OCI-LY7 (cell line): ENCODE measurements around the gene MRPL50. TPM values are rescaled to one million over a fixed set of nuclear protein-coding genes. Genes with fewer than 3 reads are reported as not detected.

ENCODE experiments used
- BruUV-seq: library from RNA; stranded (reverse); fragments of 400-500 nt; replicated peaks from 2 replicates; lab custom pipeline; 2021; lab: Mats Ljungman, UMichigan
- CTCF ChIA-PET: fragments of 300-600 bp; sonication (Branson Sonifier 250); formaldehyde crosslinking; loops from one replicate; lab custom pipeline; 2022; ENCODE audit warnings: antibody characterized with exemption; ENCODE audit not compliant: unreplicated experiment; lab: Charles Lee
- POLR2A ChIA-PET: fragments of 300-600 bp; sonication (Branson Sonifier 250); formaldehyde crosslinking; loops from one replicate; lab custom pipeline; 2022; ENCODE audit warnings: antibody characterized with exemption; lab: Charles Lee
- DNase-seq: peaks from one replicate; pipeline ENCODE4 v3.0.0-alpha.2; 2015; ENCODE audit warnings: low spot score
- H2AFZ ChIP-seq: fragments of 200-600 bp; sonication (generic), shearing (Covaris generic); 2 replicates; pipeline ENCODE4 v1.6.1; 2014; ENCODE audit warnings: mild to moderate bottlenecking, antibody characterized with exemption, low read length, moderate library complexity
- H3K27ac ChIP-seq: fragments of 200-600 bp; sonication (generic); 2 replicates; pipeline ENCODE4 v1.5.1; 2014; ENCODE audit warnings: mixed run types, low read depth, mild to moderate bottlenecking, moderate library complexity, low read length, inconsistent platforms; ENCODE audit not compliant: poor library complexity, severe bottlenecking
- H3K36me3 ChIP-seq: fragments of 200-600 bp; sonication (generic); 2 replicates; pipeline ENCODE4 v1.6.1; 2014; ENCODE audit warnings: mild to moderate bottlenecking, antibody characterized with exemption, low read length, moderate library complexity, mixed read lengths; ENCODE audit not compliant: insufficient read depth
- H3K4me1 ChIP-seq: fragments of 200-600 bp; sonication (generic); 2 replicates; pipeline ENCODE4 v1.5.1; 2014; ENCODE audit warnings: mild to moderate bottlenecking, low read length; ENCODE audit not compliant: insufficient read depth, poor library complexity, severe bottlenecking
- H3K4me2 ChIP-seq: fragments of 200-600 bp; sonication (generic); 2 replicates; pipeline ENCODE4 v1.6.1; 2014; ENCODE audit warnings: mild to moderate bottlenecking, low read length
- H3K4me3 ChIP-seq: fragments of 200-600 bp; sonication (generic); 2 replicates; pipeline ENCODE4 v1.5.1; 2014; ENCODE audit warnings: mild to moderate bottlenecking, low read depth, low read length; ENCODE audit not compliant: poor library complexity, severe bottlenecking
- H3K79me2 ChIP-seq: fragments of 200-600 bp; sonication (generic); 2 replicates; pipeline ENCODE4 v1.6.1; 2016; ENCODE audit warnings: low read depth, mild to moderate bottlenecking, low read length, moderate library complexity, mixed read lengths; ENCODE audit not compliant: insufficient read depth
- H3K9me2 ChIP-seq: fragments of 200-600 bp; sonication (generic); 2 replicates; pipeline ENCODE4 v1.6.1; 2016; ENCODE audit warnings: mild to moderate bottlenecking, low read length, mixed read lengths; ENCODE audit not compliant: insufficient read depth
- H3K9me3 ChIP-seq: fragments of 200-600 bp; sonication (generic); 2 replicates; pipeline ENCODE4 v1.6.1; 2014; ENCODE audit warnings: mild to moderate bottlenecking, mixed run types, low read length, mixed read lengths
- H4K20me1 ChIP-seq: fragments of 200-600 bp; sonication (generic); 2 replicates; pipeline ENCODE4 v1.6.1; 2014; ENCODE audit warnings: mild to moderate bottlenecking, antibody characterized with exemption, low read length, moderate library complexity, mixed read lengths; ENCODE audit not compliant: insufficient read depth
- CTCF ChIP-seq: fragments of 200-600 bp; sonication (generic); conservative IDR thresholded peaks from 2 replicates; pipeline ENCODE4 v1.5.1; 2014; ENCODE audit warnings: mild to moderate bottlenecking, antibody characterized with exemption, low read length, moderate library complexity, mixed read lengths
- EZH2phosphoT487 ChIP-seq: fragments of 200-600 bp; sonication (generic); IDR thresholded peaks from 2 replicates; pipeline ENCODE4 v1.6.1; 2018; ENCODE audit warnings: low read depth, borderline replicate concordance, mild to moderate bottlenecking, mixed run types, antibody characterized with exemption, low read length, moderate library complexity, mixed read lengths
- intact Hi-C: fragments of 100-400 bp; cut with micrococcal nuclease; formaldehyde crosslinking; loops from one replicate; pipeline ENCODE4 v1.10.0; 2022; ENCODE audit not compliant: unreplicated experiment
- total RNA-seq, 2 experiments: library from RNA; depleted of rRNA in 1 of 2; stranded (reverse); fragments of >200 nt in 1 of 2; shearing (Covaris generic) in 1 of 2; gene quantifications; 2 replicates each; pipeline ENCODE4 v1.2.3, GENCODE V29; 2014 to 2022

The MRPL50 gene
- total RNA-seq, 2 experiments from 2014 or later = 12.8 to 18.5 TPM

GRCh38 chr9:101360647-101361046 is 37.8 kb downstream of the MRPL50 start:
- Histone ChIP-seq H3K79me2 (no peaks in the 10 kb centered on the region), H3K4me3 (no peak overlapping the region), H2AFZ (no peak overlapping the region), H3K4me1 (no peaks in the 10 kb centered on the region), H4K20me1 (no peaks in the 10 kb centered on the region), H3K4me2 (no peak overlapping the region), H3K9me2 (no peaks in the 10 kb centered on the region), H3K27ac (no peak overlapping the region), H3K9me3 (no peaks in the 10 kb centered on the region), H3K36me3 (no peaks in the 10 kb centered on the region)
- POLR2A ChIA-PET = no interaction called here
- no peak for DNase-seq
- no peak for TF ChIP-seq EZH2phosphoT487
- no peak for TF ChIP-seq CTCF
- intact Hi-C loops = no loop called here
- no TSS peak for BruUV-seq
- CTCF ChIA-PET = no interaction called here

GRCh38 chr9:101359679-101360078 is 38.7 kb downstream of the MRPL50 start:
- Histone ChIP-seq H3K4me2 (no peak overlapping the region), H3K27ac (no peak overlapping the region), H3K79me2 (no peaks in the 10 kb centered on the region), H3K9me3 (no peaks in the 10 kb centered on the region), H3K36me3 (no peaks in the 10 kb centered on the region), H3K4me3 (no peak overlapping the region), H3K9me2 (no peaks in the 10 kb centered on the region), H2AFZ (no peak overlapping the region), H4K20me1 (no peaks in the 10 kb centered on the region), H3K4me1 (no peaks in the 10 kb centered on the region)
- POLR2A ChIA-PET = no interaction called here
- TF ChIP-seq CTCF = no peak
- TF ChIP-seq EZH2phosphoT487 = no peak
- no peak for DNase-seq
- intact Hi-C loops = no loop called here
- no TSS peak for BruUV-seq
- CTCF ChIA-PET = no interaction called here

DNA sequence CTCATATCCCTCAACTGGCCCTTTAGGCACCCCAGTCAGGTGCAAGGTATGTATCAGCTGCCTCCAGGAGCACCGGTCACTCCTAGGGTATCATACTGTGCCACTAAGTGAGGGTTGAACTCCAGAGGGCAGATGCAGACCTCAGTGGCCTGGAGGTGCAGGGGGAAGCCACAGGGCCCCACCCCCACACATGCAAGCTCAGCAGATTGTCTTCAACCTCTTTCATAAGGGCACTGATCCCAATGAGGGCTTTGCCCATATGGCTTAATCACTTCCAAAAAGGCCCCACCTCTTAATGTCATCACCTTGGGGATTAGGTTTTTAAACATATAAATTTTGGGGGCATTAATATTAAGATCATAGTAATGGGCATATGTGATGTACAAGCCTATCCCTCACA is 41.8 kb downstream of the MRPL50 start:
- ChIA-PET CTCF (interaction anchor here (0.6 kb wide), 1 partner anchor 92 kb away, joined by 3 read pairs; no protein-coding TSS in a partner anchor), POLR2A (no interaction called here)
- Histone ChIP-seq H3K9me2 (no peaks in the 10 kb centered on the region), H3K36me3 (no peaks in the 10 kb centered on the region), H3K4me1 (no peaks in the 10 kb centered on the region), H2AFZ (no peak overlapping the region), H4K20me1 (no peaks in the 10 kb centered on the region), H3K4me2 (no peak overlapping the region), H3K79me2 (no peaks in the 10 kb centered on the region), H3K9me3 (no peaks in the 10 kb centered on the region), H3K27ac (no peak overlapping the region), H3K4me3 (no peak overlapping the region)
- intact Hi-C loops = no loop called here
- TF ChIP-seq EZH2phosphoT487 (no peak), CTCF (no peak)
- BruUV-seq = no TSS peak
- no peak for DNase-seq
